HT1080 (cell line): ENCODE results near the gene HOXA1. TPM values are rescaled to one million over a fixed set of nuclear protein-coding genes. Genes with fewer than 3 reads are reported as not detected.
"Not testable (repeated sequence)": the region's sequence is repeated elsewhere in the genome, so short reads cannot be mapped to it uniquely, and the experiment has no call there.

Source experiments
- DNase-seq: peaks from one replicate; pipeline ENCODE4 v3.0.0-alpha.2; 2015; ENCODE audit warnings: low read depth
- small RNA-seq: library from RNA; depleted of rRNA; stranded (forward); fragments of <200 nt; gene quantifications from one replicate; pipeline ENCODE3, GENCODE V24; 2014
- total RNA-seq: library from RNA; depleted of rRNA; stranded (reverse); fragments of >200 nt; shearing (Covaris generic); gene quantifications from 2 replicates; pipeline ENCODE4 v1.2.3, GENCODE V29; 2014; rRNA removed

Gene HOXA1
- total RNA-seq, 1 experiment from 2014 or later: 1.6 TPM

- DNase-seq: no peak
Observed at GRCh38 chr7:27053153-27053552, 42.6 kb downstream of the HOXA1 start.

GRCh38 chr7:27051451-27051850 is 44.3 kb downstream of the HOXA1 start:
- DNase-seq: no peak

- no peak for DNase-seq
Observed at GRCh38 chr7:27048438-27048837, 47.4 kb downstream of the HOXA1 start.

GRCh38 chr7:27046854-27047549 is 48.8 kb downstream of the HOXA1 start:
- peak; percentile 79 for DNase-seq

GRCh38 chr7:27045972-27046371 is 49.8 kb downstream of the HOXA1 start:
- DNase-seq: not testable (repeated sequence)

GRCh38 chr7:27045066-27045465 is 50.7 kb downstream of the HOXA1 start:
- DNase-seq: not testable (repeated sequence)

Small RNA genes within 50 kb of the gene (small RNA-seq; reads per million reads assigned to genes)
- gene RF01977: not detected

Other genes with a start within 250 kb of the HOXA1 start
- 9.5 and 12.7 TPM in 2 replicates for gene SKAP2, start 231.4 kb downstream of the HOXA1 start, total RNA-seq
- not detected in 2 replicates for gene HOXA2, start 6.7 kb upstream of the HOXA1 start, total RNA-seq
- 1.3 and 1.6 TPM in 2 replicates for gene HOXA4, start 34.8 kb upstream of the HOXA1 start, total RNA-seq
- gene HOXA5, start 47.7 kb upstream of the HOXA1 start, total RNA-seq: 1.7 and 1.9 TPM in 2 replicates
- gene HOXA6, start 51.8 kb upstream of the HOXA1 start, total RNA-seq: 3.6 and 4.5 TPM in 2 replicates
- gene HOXA3, start 56.6 kb upstream of the HOXA1 start, total RNA-seq: not detected in 2 replicates
- not detected in 2 replicates for gene HOXA7, start 60.7 kb upstream of the HOXA1 start, total RNA-seq
- 33.8 and 45.8 TPM in 2 replicates for gene HOXA9, start 69.5 kb upstream of the HOXA1 start, total RNA-seq
- gene HOXA10, start 78.3 kb upstream of the HOXA1 start, total RNA-seq: 22.7 and 29.3 TPM in 2 replicates
- gene HOXA11, start 89.2 kb upstream of the HOXA1 start, total RNA-seq: not detected in 2 replicates
- gene HOXA13, start 104.1 kb upstream of the HOXA1 start, total RNA-seq: 0.70 and 0.88 TPM in 2 replicates
- not detected in 2 replicates for gene EVX1, start 146.8 kb upstream of the HOXA1 start, total RNA-seq